ENCODE data around the gene KIF11.

KIF11 gene

GRCh38 chr10:92678206-92678605, 85.3 kb downstream of the KIF11 start:
- DNase-seq (ENCODE audit: low read depth), result no peak

- DNase-seq (ENCODE audit: low read depth), result no peak
These were observed 88.4 kb downstream of the KIF11 start for GRCh38 chr10:92681306-92681834.

- no peak for DNase-seq (ENCODE audit: low read depth)
These were observed 95.6 kb downstream of the KIF11 start for GRCh38 chr10:92688573-92688926.

- DNase-seq (ENCODE audit: low read depth), result no peak
These were observed 96.2 kb downstream of the KIF11 start for GRCh38 chr10:92688927-92689662.

GRCh38 chr10:92689663-92690210, 96.8 kb downstream of the KIF11 start, which contains the start of gene HHEX:
Gene HHEX, plus strand, starts transcription at chr10:92689955. Its CDS starts 32 bp downstream, at chr10:92689987.
- DNase-seq (ENCODE audit: low read depth), result peak; percentile 26

GRCh38 chr10:92690211-92690914, 97.4 kb downstream of the KIF11 start:
- DNase-seq (ENCODE audit: low read depth), result no peak

GRCh38 chr10:92690915-92691590, 98.1 kb downstream of the KIF11 start:
- DNase-seq (ENCODE audit: low read depth), result no peak

GRCh38 chr10:92691591-92692079, 98.7 kb downstream of the KIF11 start:
- no peak for DNase-seq (ENCODE audit: low read depth)

- no peak for DNase-seq (ENCODE audit: low read depth)
These were observed 99.2 kb downstream of the KIF11 start for GRCh38 chr10:92692080-92692671.

GRCh38 chr10:92692697-92693533, 100.0 kb downstream of the KIF11 start:
- no peak for DNase-seq (ENCODE audit: low read depth)

- DNase-seq (ENCODE audit: low read depth), result no peak
These were observed 100.6 kb downstream of the KIF11 start for GRCh38 chr10:92693534-92693893.

- DNase-seq (ENCODE audit: low read depth), result no peak
These were observed 103.0 kb downstream of the KIF11 start for GRCh38 chr10:92695679-92696605.

GRCh38 chr10:92696606-92697383, 103.9 kb downstream of the KIF11 start:
- DNase-seq (ENCODE audit: low read depth), result no peak

GRCh38 chr10:92697663-92698511, 105.0 kb downstream of the KIF11 start:
- DNase-seq (ENCODE audit: low read depth), result no peak

- no peak for DNase-seq (ENCODE audit: low read depth)
These were observed 106.2 kb downstream of the KIF11 start for GRCh38 chr10:92699193-92699517.

- no peak for DNase-seq (ENCODE audit: low read depth)
These were observed 106.8 kb downstream of the KIF11 start for GRCh38 chr10:92699518-92700381.

GRCh38 chr10:92702301-92702916, 109.5 kb downstream of the KIF11 start:
- no peak for DNase-seq (ENCODE audit: low read depth)

Data from GM04504 (cell line).